H1 (cell line): ENCODE measurements around the gene USP12. TPM values are rescaled to one million over a fixed set of nuclear protein-coding genes. Genes with fewer than 3 reads are reported as not detected.

ENCODE experiments used
- CHD2 ChIP-seq: IDR thresholded peaks from 2 replicates; pipeline ENCODE4 v1.6.1; 2012; ENCODE audit warnings: low read length, improper control_type of control experiment
- CTCF ChIP-seq, 3 experiments: IDR thresholded peaks; 1 replicate in 2 of 3; 2 replicates in 1 of 3; pipeline versions ENCODE4 v1.5.1 to v1.6.1; 2011; ENCODE audit warnings: low read length in 3 of 3, mild to moderate bottlenecking in 3 of 3, inconsistent platforms in 2 of 3, low read depth in 1 of 3, moderate library complexity in 1 of 3; ENCODE audit not compliant: insufficient read depth in 1 of 3; ENCODE audit errors: control extremely low read depth in 1 of 3
- HDAC2 ChIP-seq, 2 experiments: fragments of 300-600 bp in 1 of 2; sonication (generic) in 1 of 2; IDR thresholded peaks; 2 replicates each; pipeline ENCODE4 v1.6.1; 2011 to 2012; ENCODE audit warnings: low read depth in 2 of 2, low read length in 2 of 2, mild to moderate bottlenecking in 2 of 2, moderate library complexity in 2 of 2, borderline replicate concordance in 1 of 2, inconsistent platforms in 1 of 2
- JUN ChIP-seq: IDR thresholded peaks from 2 replicates; pipeline ENCODE4 v1.6.1; 2011; ENCODE audit warnings: low read depth, mild to moderate bottlenecking, improper control_type of control experiment, low read length
- MAX ChIP-seq: IDR thresholded peaks from 2 replicates; pipeline ENCODE4 v1.6.1; 2012; ENCODE audit warnings: inconsistent platforms
- RBBP5 ChIP-seq: IDR thresholded peaks from 2 replicates; pipeline ENCODE4 v1.7.1; 2012; ENCODE audit warnings: low read depth, mild to moderate bottlenecking, inconsistent platforms, low read length, moderate library complexity, borderline replicate concordance
- SP4 ChIP-seq: IDR thresholded peaks from 2 replicates; pipeline ENCODE4 v1.6.1; 2012; ENCODE audit warnings: low read length, inconsistent platforms
- TCF12 ChIP-seq: IDR thresholded peaks from 2 replicates; pipeline ENCODE4 v1.6.1; 2011; ENCODE audit warnings: low read depth, mild to moderate bottlenecking, low read length
- polyA plus RNA-seq, 7 experiments: library from polyadenylated mRNA; depleted of rRNA in 3 of 7; stranded (reverse) in 5 of 7; unstranded in 2 of 7; fragments of >200 nt in 5 of 7; fragments of 200-250 nt in 2 of 7; gene quantifications; 1 replicate in 5 of 7; 2 replicates in 1 of 7; 4 replicates in 1 of 7; pipeline versions ENCODE4 v1.2.1 to v1.2.3, GENCODE V29; 2011 to 2013; ENCODE audit warnings: missing spikeins in 2 of 7, mixed read lengths in 2 of 7
- total RNA-seq: library from RNA; stranded (reverse); fragmentation: NEBNext Ultra II Directional; extraction: Animal tissue kit (Norgen Biotek cat#: 25700); gene quantifications from 2 replicates; pipeline ENCODE4 v1.2.1, GENCODE V29; 2021
- TF ChIP-seq, protein P1 (sequence below): fragments of 300-600 bp; sonication (generic); IDR thresholded peaks from 2 replicates; pipeline ENCODE4 v1.7.1; 2012; ENCODE audit warnings: low read length, moderate library complexity, mild to moderate bottlenecking, inconsistent platforms; ENCODE audit not compliant: insufficient replicate concordance

USP12 gene
- total and polyA plus RNA-seq, 2 of the 8 experiments (the other 6 are each of a cell fraction or from before 2014, with no cell fraction given), result 4.0 to 30.0 TPM

GRCh38 chr13:27193496-27193895, 21.9 kb upstream of the USP12 start (continued):
- TF ChIP-seq, protein P1, sequence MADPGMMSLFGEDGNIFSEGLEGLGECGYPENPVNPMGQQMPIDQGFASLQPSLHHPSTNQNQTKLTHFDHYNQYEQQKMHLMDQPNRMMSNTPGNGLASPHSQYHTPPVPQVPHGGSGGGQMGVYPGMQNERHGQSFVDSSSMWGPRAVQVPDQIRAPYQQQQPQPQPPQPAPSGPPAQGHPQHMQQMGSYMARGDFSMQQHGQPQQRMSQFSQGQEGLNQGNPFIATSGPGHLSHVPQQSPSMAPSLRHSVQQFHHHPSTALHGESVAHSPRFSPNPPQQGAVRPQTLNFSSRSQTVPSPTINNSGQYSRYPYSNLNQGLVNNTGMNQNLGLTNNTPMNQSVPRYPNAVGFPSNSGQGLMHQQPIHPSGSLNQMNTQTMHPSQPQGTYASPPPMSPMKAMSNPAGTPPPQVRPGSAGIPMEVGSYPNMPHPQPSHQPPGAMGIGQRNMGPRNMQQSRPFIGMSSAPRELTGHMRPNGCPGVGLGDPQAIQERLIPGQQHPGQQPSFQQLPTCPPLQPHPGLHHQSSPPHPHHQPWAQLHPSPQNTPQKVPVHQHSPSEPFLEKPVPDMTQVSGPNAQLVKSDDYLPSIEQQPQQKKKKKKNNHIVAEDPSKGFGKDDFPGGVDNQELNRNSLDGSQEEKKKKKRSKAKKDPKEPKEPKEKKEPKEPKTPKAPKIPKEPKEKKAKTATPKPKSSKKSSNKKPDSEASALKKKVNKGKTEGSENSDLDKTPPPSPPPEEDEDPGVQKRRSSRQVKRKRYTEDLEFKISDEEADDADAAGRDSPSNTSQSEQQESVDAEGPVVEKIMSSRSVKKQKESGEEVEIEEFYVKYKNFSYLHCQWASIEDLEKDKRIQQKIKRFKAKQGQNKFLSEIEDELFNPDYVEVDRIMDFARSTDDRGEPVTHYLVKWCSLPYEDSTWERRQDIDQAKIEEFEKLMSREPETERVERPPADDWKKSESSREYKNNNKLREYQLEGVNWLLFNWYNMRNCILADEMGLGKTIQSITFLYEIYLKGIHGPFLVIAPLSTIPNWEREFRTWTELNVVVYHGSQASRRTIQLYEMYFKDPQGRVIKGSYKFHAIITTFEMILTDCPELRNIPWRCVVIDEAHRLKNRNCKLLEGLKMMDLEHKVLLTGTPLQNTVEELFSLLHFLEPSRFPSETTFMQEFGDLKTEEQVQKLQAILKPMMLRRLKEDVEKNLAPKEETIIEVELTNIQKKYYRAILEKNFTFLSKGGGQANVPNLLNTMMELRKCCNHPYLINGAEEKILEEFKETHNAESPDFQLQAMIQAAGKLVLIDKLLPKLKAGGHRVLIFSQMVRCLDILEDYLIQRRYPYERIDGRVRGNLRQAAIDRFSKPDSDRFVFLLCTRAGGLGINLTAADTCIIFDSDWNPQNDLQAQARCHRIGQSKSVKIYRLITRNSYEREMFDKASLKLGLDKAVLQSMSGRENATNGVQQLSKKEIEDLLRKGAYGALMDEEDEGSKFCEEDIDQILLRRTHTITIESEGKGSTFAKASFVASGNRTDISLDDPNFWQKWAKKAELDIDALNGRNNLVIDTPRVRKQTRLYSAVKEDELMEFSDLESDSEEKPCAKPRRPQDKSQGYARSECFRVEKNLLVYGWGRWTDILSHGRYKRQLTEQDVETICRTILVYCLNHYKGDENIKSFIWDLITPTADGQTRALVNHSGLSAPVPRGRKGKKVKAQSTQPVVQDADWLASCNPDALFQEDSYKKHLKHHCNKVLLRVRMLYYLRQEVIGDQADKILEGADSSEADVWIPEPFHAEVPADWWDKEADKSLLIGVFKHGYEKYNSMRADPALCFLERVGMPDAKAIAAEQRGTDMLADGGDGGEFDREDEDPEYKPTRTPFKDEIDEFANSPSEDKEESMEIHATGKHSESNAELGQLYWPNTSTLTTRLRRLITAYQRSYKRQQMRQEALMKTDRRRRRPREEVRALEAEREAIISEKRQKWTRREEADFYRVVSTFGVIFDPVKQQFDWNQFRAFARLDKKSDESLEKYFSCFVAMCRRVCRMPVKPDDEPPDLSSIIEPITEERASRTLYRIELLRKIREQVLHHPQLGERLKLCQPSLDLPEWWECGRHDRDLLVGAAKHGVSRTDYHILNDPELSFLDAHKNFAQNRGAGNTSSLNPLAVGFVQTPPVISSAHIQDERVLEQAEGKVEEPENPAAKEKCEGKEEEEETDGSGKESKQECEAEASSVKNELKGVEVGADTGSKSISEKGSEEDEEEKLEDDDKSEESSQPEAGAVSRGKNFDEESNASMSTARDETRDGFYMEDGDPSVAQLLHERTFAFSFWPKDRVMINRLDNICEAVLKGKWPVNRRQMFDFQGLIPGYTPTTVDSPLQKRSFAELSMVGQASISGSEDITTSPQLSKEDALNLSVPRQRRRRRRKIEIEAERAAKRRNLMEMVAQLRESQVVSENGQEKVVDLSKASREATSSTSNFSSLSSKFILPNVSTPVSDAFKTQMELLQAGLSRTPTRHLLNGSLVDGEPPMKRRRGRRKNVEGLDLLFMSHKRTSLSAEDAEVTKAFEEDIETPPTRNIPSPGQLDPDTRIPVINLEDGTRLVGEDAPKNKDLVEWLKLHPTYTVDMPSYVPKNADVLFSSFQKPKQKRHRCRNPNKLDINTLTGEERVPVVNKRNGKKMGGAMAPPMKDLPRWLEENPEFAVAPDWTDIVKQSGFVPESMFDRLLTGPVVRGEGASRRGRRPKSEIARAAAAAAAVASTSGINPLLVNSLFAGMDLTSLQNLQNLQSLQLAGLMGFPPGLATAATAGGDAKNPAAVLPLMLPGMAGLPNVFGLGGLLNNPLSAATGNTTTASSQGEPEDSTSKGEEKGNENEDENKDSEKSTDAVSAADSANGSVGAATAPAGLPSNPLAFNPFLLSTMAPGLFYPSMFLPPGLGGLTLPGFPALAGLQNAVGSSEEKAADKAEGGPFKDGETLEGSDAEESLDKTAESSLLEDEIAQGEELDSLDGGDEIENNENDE, result no peak
- TF ChIP-seq HDAC2 (IDR thresholded peaks at IDR 0.05; ENCODE audit: borderline replicate concordance in 1 of 2, low read depth in 2 of 2, low read length in 2 of 2), result no peak
- TF ChIP-seq RBBP5, result no peak
- no peak for TF ChIP-seq SP4
- TF ChIP-seq CHD2, result no peak
- no peak for TF ChIP-seq JUN
- no peak for TF ChIP-seq CTCF (IDR thresholded peaks at IDR 0.05; ENCODE audit: control extremely low read depth in 1 of 3, insufficient read depth in 1 of 3, low read depth in 1 of 3, low read length in 3 of 3)
- no peak for TF ChIP-seq MAX
- TF ChIP-seq TCF12, result no peak
